GM19324 (cell line): Measurements from ENCODE around the gene TEX11.

Experiments
- ATAC-seq: cut with Tn5 transposase; IDR thresholded peaks from one replicate; pipeline ENCODE4 v1.9.1; 2021; ENCODE audit warnings: mild to moderate bottlenecking, moderate library complexity; ENCODE audit not compliant: unreplicated experiment, low FRiP score

The TEX11 gene

GRCh38 chrX:70504772-70505450 is 403.6 kb downstream of the TEX11 start:
- no peak for ATAC-seq

- ATAC-seq, result no peak
These were observed 407.7 kb downstream of the TEX11 start for GRCh38 chrX:70500826-70501225.

GRCh38 chrX:70498129-70498528 is 410.4 kb downstream of the TEX11 start:
- no peak for ATAC-seq

- no peak for ATAC-seq
These were observed 411.5 kb downstream of the TEX11 start for GRCh38 chrX:70497026-70497425.

- no peak for ATAC-seq
These were observed 412.0 kb downstream of the TEX11 start for GRCh38 chrX:70496491-70496890.

GRCh38 chrX:70494441-70494840 is 414.1 kb downstream of the TEX11 start:
- no peak for ATAC-seq

- no peak for ATAC-seq
These were observed 419.7 kb downstream of the TEX11 start for GRCh38 chrX:70488856-70489255.

- ATAC-seq, result no peak
These were observed 423.0 kb downstream of the TEX11 start for GRCh38 chrX:70485466-70485865.

GRCh38 chrX:70482300-70482699 is 426.2 kb downstream of the TEX11 start:
- no peak for ATAC-seq

GRCh38 chrX:70481471-70482270 is 426.8 kb downstream of the TEX11 start:
- ATAC-seq, result no peak

GRCh38 chrX:70480660-70481018 is 427.9 kb downstream of the TEX11 start:
- no peak for ATAC-seq

GRCh38 chrX:70479922-70480659 is 428.4 kb downstream of the TEX11 start:
- ATAC-seq, result no peak

GRCh38 chrX:70479247-70479921 is 429.1 kb downstream of the TEX11 start:
- no peak for ATAC-seq
